Glutamatergic neuron (in vitro differentiated cells): ENCODE data around the gene MAML2. TPM values are rescaled to one million over a fixed set of nuclear protein-coding genes. Genes with fewer than 3 reads are reported as not detected.

Source experiments
- DNase-seq: peaks from one replicate; pipeline ENCODE4 v3.0.0; 2022
- H3K27ac Mint-ChIP-seq: one replicate; pipeline ENCODE4 v1.8.0; 2020; ENCODE audit warnings: mild to moderate bottlenecking, mixed read lengths, inconsistent platforms; ENCODE audit not compliant: unreplicated experiment
- H3K27me3 Mint-ChIP-seq: one replicate; pipeline ENCODE4 v1.8.0; 2020; ENCODE audit warnings: mild to moderate bottlenecking, moderate library complexity, mixed read lengths, inconsistent platforms; ENCODE audit not compliant: unreplicated experiment
- H3K36me3 Mint-ChIP-seq: one replicate; pipeline ENCODE4 v1.8.0; 2020; ENCODE audit warnings: mild to moderate bottlenecking, mixed read lengths, inconsistent platforms; ENCODE audit not compliant: unreplicated experiment
- H3K4me1 Mint-ChIP-seq: one replicate; pipeline ENCODE4 v1.8.0; 2020; ENCODE audit warnings: mild to moderate bottlenecking, low read depth, mixed read lengths, inconsistent platforms; ENCODE audit not compliant: unreplicated experiment
- H3K4me3 Mint-ChIP-seq: one replicate; pipeline ENCODE4 v1.8.0; 2020; ENCODE audit warnings: mild to moderate bottlenecking, mixed read lengths, inconsistent platforms; ENCODE audit not compliant: unreplicated experiment
- H3K9me3 Mint-ChIP-seq: one replicate; pipeline ENCODE4 v1.8.0; 2020; ENCODE audit warnings: mild to moderate bottlenecking, moderate library complexity, mixed read lengths, inconsistent platforms; ENCODE audit not compliant: unreplicated experiment
- total RNA-seq: library from RNA; stranded (reverse); fragmentation: NEBNext Ultra II Directional; extraction: Animal tissue kit (Norgen Biotek cat#: 25700); gene quantifications from one replicate; pipeline ENCODE4 v1.2.1, GENCODE V29; 2021; ENCODE audit not compliant: unreplicated experiment
- TF ChIP-seq, protein P1 (sequence below): fragments of 200-600 bp; sonication (generic); IDR thresholded peaks from one replicate; pipeline ENCODE4 v1.5.0; 2021; ENCODE audit not compliant: partially characterized antibody, unreplicated experiment

MAML2 gene
- total RNA-seq, 1 donor from 2014 or later, result 2.1 TPM

DNA sequence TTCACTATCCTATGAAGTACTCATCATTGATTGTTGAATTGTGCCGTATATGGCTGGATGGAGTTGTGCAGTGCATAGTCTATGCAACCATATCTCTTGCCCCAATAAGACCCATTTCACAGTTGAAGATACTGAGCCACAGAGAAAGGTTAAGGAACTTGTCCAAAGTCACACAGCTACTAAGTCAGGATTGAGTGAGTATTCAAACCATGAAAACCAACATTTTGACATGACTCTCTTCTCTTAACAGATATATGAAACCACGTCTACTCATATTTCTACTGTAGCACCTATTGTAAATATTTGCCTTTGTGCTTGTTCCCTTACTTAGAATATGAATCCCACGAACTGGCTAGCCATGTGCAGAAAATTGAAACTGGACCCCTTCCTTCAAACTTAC, 58.1 kb downstream of the MAML2 start:
- no peaks in the 10 kb centered on the region for H3K4me1 Mint-ChIP-seq
- DNase-seq, result no peak
- H3K4me3 Mint-ChIP-seq, result no peak overlapping the region
- no peaks in the 10 kb centered on the region for H3K27me3 Mint-ChIP-seq
- H3K9me3 Mint-ChIP-seq, result peaks cover 2% of the 10 kb centered on the region
- TF ChIP-seq, protein P1, sequence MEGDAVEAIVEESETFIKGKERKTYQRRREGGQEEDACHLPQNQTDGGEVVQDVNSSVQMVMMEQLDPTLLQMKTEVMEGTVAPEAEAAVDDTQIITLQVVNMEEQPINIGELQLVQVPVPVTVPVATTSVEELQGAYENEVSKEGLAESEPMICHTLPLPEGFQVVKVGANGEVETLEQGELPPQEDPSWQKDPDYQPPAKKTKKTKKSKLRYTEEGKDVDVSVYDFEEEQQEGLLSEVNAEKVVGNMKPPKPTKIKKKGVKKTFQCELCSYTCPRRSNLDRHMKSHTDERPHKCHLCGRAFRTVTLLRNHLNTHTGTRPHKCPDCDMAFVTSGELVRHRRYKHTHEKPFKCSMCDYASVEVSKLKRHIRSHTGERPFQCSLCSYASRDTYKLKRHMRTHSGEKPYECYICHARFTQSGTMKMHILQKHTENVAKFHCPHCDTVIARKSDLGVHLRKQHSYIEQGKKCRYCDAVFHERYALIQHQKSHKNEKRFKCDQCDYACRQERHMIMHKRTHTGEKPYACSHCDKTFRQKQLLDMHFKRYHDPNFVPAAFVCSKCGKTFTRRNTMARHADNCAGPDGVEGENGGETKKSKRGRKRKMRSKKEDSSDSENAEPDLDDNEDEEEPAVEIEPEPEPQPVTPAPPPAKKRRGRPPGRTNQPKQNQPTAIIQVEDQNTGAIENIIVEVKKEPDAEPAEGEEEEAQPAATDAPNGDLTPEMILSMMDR, result no peak
- no peaks in the 10 kb centered on the region for H3K36me3 Mint-ChIP-seq
- no peak overlapping the region for H3K27ac Mint-ChIP-seq

GRCh38 chr11:96284401-96284800, 58.6 kb downstream of the MAML2 start:
- H3K4me1 Mint-ChIP-seq, result no peaks in the 10 kb centered on the region

DNA sequence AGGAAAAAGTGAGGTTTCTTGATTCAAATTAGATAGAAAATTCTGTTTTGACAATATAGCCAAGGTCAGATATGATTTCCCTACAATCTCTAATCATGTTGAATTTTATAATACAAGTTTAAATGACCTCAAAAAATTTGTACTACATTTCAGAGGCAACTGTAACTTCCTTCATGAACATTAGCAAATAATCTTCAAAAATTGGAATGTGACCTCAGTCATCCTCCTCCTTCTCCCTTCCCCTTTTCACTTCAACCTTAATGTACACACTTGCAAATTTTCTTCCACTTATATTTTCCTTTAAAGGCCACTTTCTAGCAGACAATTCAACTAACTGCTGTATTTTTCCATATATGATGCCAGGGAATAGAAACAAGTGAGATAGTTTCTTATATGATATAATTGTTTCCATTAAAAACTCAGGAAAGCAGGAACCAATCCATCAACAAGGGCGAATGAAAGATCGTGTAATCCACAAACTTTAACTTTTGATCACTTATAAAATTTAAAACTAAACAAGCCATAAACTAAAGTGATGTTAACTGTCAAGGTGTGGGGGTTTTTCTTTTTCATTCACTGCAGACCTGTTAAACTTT, 60.3 kb downstream of the MAML2 start:
- H3K4me3 Mint-ChIP-seq, result no peak overlapping the region
- H3K27ac Mint-ChIP-seq, result no peak overlapping the region
- DNase-seq, result no peak
- peaks cover 2% of the 10 kb centered on the region for H3K9me3 Mint-ChIP-seq
- H3K27me3 Mint-ChIP-seq, result no peaks in the 10 kb centered on the region
- H3K36me3 Mint-ChIP-seq, result no peaks in the 10 kb centered on the region
- TF ChIP-seq, protein P1, result no peak
- no peaks in the 10 kb centered on the region for H3K4me1 Mint-ChIP-seq

More at GRCh38 chr11:96284401-96284800, 58.6 kb downstream of the MAML2 start:
- H3K9me3 Mint-ChIP-seq, result peaks cover 2% of the 10 kb centered on the region
- no peak for DNase-seq
- TF ChIP-seq, protein P1, result no peak
- H3K36me3 Mint-ChIP-seq, result no peaks in the 10 kb centered on the region
- no peak overlapping the region for H3K4me3 Mint-ChIP-seq
- no peaks in the 10 kb centered on the region for H3K27me3 Mint-ChIP-seq
- no peak overlapping the region for H3K27ac Mint-ChIP-seq

- Mint-ChIP-seq H3K4me3 (no peak overlapping the region), H3K27ac (no peak overlapping the region)
Measured at GRCh38 chr11:96280444-96280843, 62.6 kb downstream of the MAML2 start.

GRCh38 chr11:96279896-96280290, 63.1 kb downstream of the MAML2 start:
- no peaks in the 10 kb centered on the region for H3K27me3 Mint-ChIP-seq
- no peaks in the 10 kb centered on the region for H3K9me3 Mint-ChIP-seq
- H3K36me3 Mint-ChIP-seq, result no peaks in the 10 kb centered on the region
- no peak overlapping the region for H3K4me3 Mint-ChIP-seq
- DNase-seq, result no peak
- H3K27ac Mint-ChIP-seq, result no peak overlapping the region
- no peaks in the 10 kb centered on the region for H3K4me1 Mint-ChIP-seq
- TF ChIP-seq, protein P1, result no peak

More at GRCh38 chr11:96280444-96280843, 62.6 kb downstream of the MAML2 start:
- TF ChIP-seq, protein P1, result no peak
- DNase-seq, result no peak
- Mint-ChIP-seq H3K4me1 (no peaks in the 10 kb centered on the region), H3K36me3 (no peaks in the 10 kb centered on the region), H3K9me3 (no peaks in the 10 kb centered on the region), H3K27me3 (no peaks in the 10 kb centered on the region)
